Endothelial cell of umbilical vein (primary cell): ENCODE results near the gene SLC30A3. TPM values are rescaled to one million over a fixed set of nuclear protein-coding genes. Genes with fewer than 3 reads are reported as not detected.

Experiments
- BruUV-seq: library from RNA; stranded (reverse); fragments of 400-500 nt; replicated peaks from 2 replicates; lab custom pipeline; 2021; lab: Mats Ljungman, UMichigan
- CTCF ChIA-PET: fragments of 300-600, 350-600 bp; sonication (Branson Sonifier 250); formaldehyde crosslinking; loops from one replicate; lab custom pipeline; 2021; ENCODE audit warnings: antibody characterized with exemption, inconsistent platforms; lab: Charles Lee
- POLR2A ChIA-PET: fragments of 300-600, 350-600 bp; sonication (Branson Sonifier 250); formaldehyde crosslinking; loops from one replicate; lab custom pipeline; 2021; ENCODE audit warnings: antibody characterized with exemption, inconsistent platforms; lab: Charles Lee
- DNase-seq: peaks from one replicate; pipeline ENCODE4 v3.0.0-alpha.2; 2011; ENCODE audit warnings: low read depth, low spot score
- FAIRE-seq: peaks from 2 replicates; lab custom pipeline; 2011; peaks lifted over from hg19 to GRCh38; lab: Jason Lieb, UNC
- H2AFZ ChIP-seq: 2 replicates; pipeline ENCODE4 v1.6.0; 2012; ENCODE audit warnings: low read depth, low read length, control low read depth, inconsistent platforms
- H3K27ac ChIP-seq: 2 replicates; pipeline ENCODE4 v1.5.1; 2011; ENCODE audit warnings: low read depth, mild to moderate bottlenecking, control low read depth, low read length, moderate library complexity; ENCODE audit not compliant: insufficient read depth
- H3K27me3 ChIP-seq, 2 experiments: 2 replicates each; pipeline versions ENCODE4 v1.6.0 to v1.6.1; 2011; ENCODE audit warnings: low read length in 2 of 2, mixed read lengths in 1 of 2; ENCODE audit not compliant: control insufficient read depth in 2 of 2, insufficient read depth in 2 of 2
- H3K36me3 ChIP-seq, 2 experiments: 2 replicates in 1 of 2; 3 replicates in 1 of 2; pipeline ENCODE4 v1.5.1; 2011; ENCODE audit warnings: low read length in 2 of 2, mild to moderate bottlenecking in 1 of 2, moderate library complexity in 1 of 2; ENCODE audit not compliant: control insufficient read depth in 2 of 2, insufficient read depth in 2 of 2; ENCODE audit errors: extremely low read depth in 1 of 2
- H3K4me1 ChIP-seq: 3 replicates; pipeline ENCODE4 v1.5.1; 2011; ENCODE audit warnings: mild to moderate bottlenecking, low read length; ENCODE audit not compliant: control insufficient read depth, insufficient read depth; ENCODE audit errors: extremely low read depth
- H3K4me2 ChIP-seq: 2 replicates; pipeline ENCODE4 v1.6.1; 2011; ENCODE audit warnings: low read length, control low read depth, mixed read lengths; ENCODE audit not compliant: insufficient read depth
- H3K4me3 ChIP-seq, 3 experiments: fragments of 200-600 bp in 1 of 3; sonication (generic), shearing (Covaris generic) in 1 of 3; replicated peaks in 1 of 3; 2 replicates each; pipeline ENCODE4 v1.5.1; 2011 to 2016; ENCODE audit warnings: control low read depth in 3 of 3, low read length in 3 of 3, mild to moderate bottlenecking in 2 of 3, inconsistent platforms in 1 of 3, low read depth in 1 of 3, moderate library complexity in 1 of 3; ENCODE audit not compliant: insufficient read depth in 1 of 3
- H3K79me2 ChIP-seq: 2 replicates; pipeline ENCODE4 v1.6.0; 2012; ENCODE audit warnings: low read length, inconsistent platforms; ENCODE audit not compliant: control insufficient read depth, insufficient read depth
- H3K9ac ChIP-seq: replicated peaks from 2 replicates; pipeline ENCODE3; 2011; ENCODE audit warnings: low read length, control low read depth; ENCODE audit not compliant: insufficient read depth; ENCODE audit errors: extremely low read depth
- H3K9me1 ChIP-seq: replicated peaks from 3 replicates; pipeline ENCODE4 v1.6.0; 2011; ENCODE audit warnings: mild to moderate bottlenecking, low read length; ENCODE audit not compliant: control insufficient read depth, insufficient read depth; ENCODE audit errors: extremely low read depth
- H3K9me3 ChIP-seq: replicated peaks from 2 replicates; pipeline ENCODE4 v1.5.1; 2012; ENCODE audit warnings: low read length, inconsistent platforms; ENCODE audit not compliant: control insufficient read depth, insufficient read depth
- H4K20me1 ChIP-seq: replicated peaks from 2 replicates; pipeline ENCODE3; 2011; ENCODE audit warnings: mild to moderate bottlenecking, low read length; ENCODE audit not compliant: control insufficient read depth, insufficient read depth; ENCODE audit errors: extremely low read depth
- CTCF ChIP-seq, 2 donors: IDR thresholded peaks; 1 replicate in 1 of 2; 2 replicates in 1 of 2; pipeline ENCODE4 v1.5.1; 2011; ENCODE audit warnings: low read length in 2 of 2, mild to moderate bottlenecking in 2 of 2, moderate library complexity in 2 of 2, control low read depth in 1 of 2, inconsistent platforms in 1 of 2, low read depth in 1 of 2; ENCODE audit not compliant: insufficient read depth in 1 of 2; ENCODE audit errors: extremely low read depth in 1 of 2
- EZH2 ChIP-seq: IDR thresholded peaks from 2 replicates; pipeline ENCODE4 v1.6.1; 2012; ENCODE audit warnings: borderline replicate concordance, low read depth, mild to moderate bottlenecking, moderate library complexity, low read length, inconsistent platforms; ENCODE audit not compliant: severe bottlenecking
- FOS ChIP-seq: IDR thresholded peaks from 2 replicates; pipeline ENCODE4 v1.6.1; 2011; ENCODE audit warnings: mild to moderate bottlenecking, low read length, moderate library complexity, borderline replicate concordance; ENCODE audit not compliant: insufficient read depth
- JUN ChIP-seq: IDR thresholded peaks from 2 replicates; pipeline ENCODE4 v1.6.1; 2011; ENCODE audit warnings: borderline replicate concordance, low read depth; ENCODE audit not compliant: insufficient read length, insufficient read depth
- MAX ChIP-seq: IDR thresholded peaks from 2 replicates; pipeline ENCODE4 v1.6.1; 2011; ENCODE audit not compliant: insufficient read depth, insufficient read length
- POLR2AphosphoS5 ChIP-seq: IDR thresholded peaks from 2 replicates; pipeline ENCODE4 v1.6.1; 2012; ENCODE audit warnings: low read depth, mild to moderate bottlenecking, control low read depth, low read length, moderate library complexity; ENCODE audit not compliant: insufficient read depth
- dilution Hi-C: fragments of 300-500 bp; cut with MboI; formaldehyde crosslinking; loops from one replicate; pipeline ENCODE4 v1.15.0; 2019; ENCODE audit warnings: low sequenced_read_pairs; ENCODE audit not compliant: extremely low pct_ligation_motif_present
- intact Hi-C: fragments of 100-400 bp; cut with micrococcal nuclease; formaldehyde crosslinking; loops from one replicate; pipeline ENCODE4 v1.10.0; 2022
- polyA plus RNA-seq, 4 experiments: library from polyadenylated mRNA; depleted of rRNA in 3 of 4; stranded (reverse) in 3 of 4; unstranded in 1 of 4; fragments of >200 nt; gene quantifications; 2 replicates each; pipeline versions ENCODE4 v1.2.1 to v1.2.3, GENCODE V29; 2011 to 2012; ENCODE audit warnings: missing spikeins in 1 of 4
- total RNA-seq: library from RNA; stranded (reverse); gene quantifications from 2 replicates; pipeline ENCODE4 v1.2.3, GENCODE V29; 2021

Gene SLC30A3
- total and polyA plus RNA-seq, 2 donors (not counting 3 experiments of a cell fraction or from before 2014, with no cell fraction given) = 16.7 to 63.9 TPM

GRCh38 chr2:27249891-27250651 lies 12.8 kb downstream of the SLC30A3 start:
- Histone ChIP-seq H3K9me3 (no peaks in the 10 kb centered on the region), H3K4me1 (peaks cover 15% of the 10 kb centered on the region), H2AFZ (peak overlapping the region; percentile 40), H3K4me3 (no peak overlapping the region), H3K27ac (no peak overlapping the region), H3K9me1 (no peaks in the 10 kb centered on the region), H3K79me2 (no peaks in the 10 kb centered on the region), H3K36me3 (peaks cover 0 to 3% of the 10 kb centered on the region in 2 experiments), H3K9ac (no peak overlapping the region), H4K20me1 (no peaks in the 10 kb centered on the region), H3K4me2 (no peak overlapping the region), H3K27me3 (no peaks in the 10 kb centered on the region)
- ChIA-PET POLR2A (no interaction called here), CTCF (interaction anchor here (1.1 to 6.8 kb wide), 7 partner anchors 12 to 53 kb away, joined by 3 to 81 read pairs (median 4); partner anchors contain the start of genes SLC30A3 and TRIM54)
- dilution Hi-C loops (no loop called here), intact Hi-C loops (loop anchor here (1.0 to 5.0 kb wide), 4 partner anchors 15 to 122 kb away; partner anchors contain the start of genes EIF2B4 and SNX17)
- peak; percentile 64 for DNase-seq
- peak; percentile 55 for FAIRE-seq
- no TSS peak for BruUV-seq
- peak; percentile 83 to 89 for TF ChIP-seq CTCF (IDR thresholded peaks at IDR 0.05; ENCODE audit: extremely low read depth in 1 of 2, insufficient read depth in 1 of 2, low read depth in 1 of 2, low read length in 2 of 2)
- no peak for TF ChIP-seq POLR2AphosphoS5
- no peak for TF ChIP-seq JUN
- TF ChIP-seq EZH2 = no peak
- TF ChIP-seq FOS = no peak
- no peak for TF ChIP-seq MAX
